ENCODE data around the gene HIBADH. TPM values are rescaled to one million over a fixed set of nuclear protein-coding genes. Genes with fewer than 3 reads are reported as not detected.

The HIBADH gene
- total and polyA plus RNA-seq, 9 of the 15 experiments (the other 6 are each of a cell fraction or from before 2014, with no cell fraction given) = 10.7 to 67.8 (median 36.9) TPM

GRCh38 chr7:27567266-27567665 lies 95.4 kb downstream of the HIBADH start:
- Histone ChIP-seq H3K4me1 (replicated peaks in 1 of 2; ENCODE audit: control insufficient read depth in 2 of 2, insufficient read depth in 2 of 2, low read length in 2 of 2) (no peaks in the 10 kb centered on the region), H4K20me1 (replicated peaks; ENCODE audit: control insufficient read depth, insufficient read depth, low read length) (no peaks in the 10 kb centered on the region), H3K9ac (ENCODE audit: insufficient read depth in 1 of 2, low read depth in 2 of 2, low read length in 2 of 2) (no peak overlapping the region), H3K27ac (ENCODE audit: extremely low read depth, low read depth, low read length) (no peak overlapping the region), H3K4me3 (no peak overlapping the region), H2AFZ (ENCODE audit: low read depth, low read length) (no peak overlapping the region), H3K9me3 (replicated peaks; ENCODE audit: control insufficient read depth, insufficient read depth, low read depth, low read length) (peaks cover 2% of the 10 kb centered on the region; the same call in 1 of the 2 replicates), H3K36me3 (ENCODE audit: control insufficient read depth, insufficient read depth, low read length) (no peaks in the 10 kb centered on the region), H3K4me2 (ENCODE audit: insufficient read depth, low read length) (no peak overlapping the region), H3K9me1 (ENCODE audit: control insufficient read depth, insufficient read depth, low read length) (no peaks in the 10 kb centered on the region), H3K27me3 (ENCODE audit: control insufficient read depth in 2 of 2, insufficient read depth in 2 of 2, low read length in 2 of 2) (no peaks in the 10 kb centered on the region), H3K79me2 (ENCODE audit: control insufficient read depth, insufficient read depth, low read length) (no peaks in the 10 kb centered on the region)
- ChIA-PET CTCF (ENCODE audit: low intra/inter-chr PET ratio) (no interaction called here), POLR2A (interaction anchor here (0.6 kb wide), 1 partner anchor 131 kb away, joined by 3 read pairs; no protein-coding TSS in a partner anchor)
- in situ Hi-C loops (cut with MboI) = no loop called here
- BruUV-seq (replicated peaks) = no TSS peak
- intact Hi-C loops (cut with micrococcal nuclease) = no loop called here
- ATAC-seq (no peak), FAIRE-seq (no peak), DNase-seq (ENCODE audit: extremely low read depth in 1 of 4, low spot score in 3 of 4) (no peak)
- TF ChIP-seq MCM5 (IDR thresholded peaks at IDR 0.05; ENCODE audit: low read depth) (no peak), ZNF830 (CRISPR knock-in tag; IDR thresholded peaks at IDR 0.05) (no peak), TGIF2 (CRISPR knock-in tag; IDR thresholded peaks at IDR 0.05) (no peak), ZNF354B (CRISPR knock-in tag; IDR thresholded peaks at IDR 0.05) (peak; percentile 67; the same call in 1 of the 2 replicates), HNRNPL (IDR thresholded peaks at IDR 0.05; ENCODE audit: low read depth, low read length) (no peak), POLR2AphosphoS5 (IDR thresholded peaks at IDR 0.05; ENCODE audit: control insufficient read depth, insufficient read depth, low read depth, low read length) (no peak), NELFE (IDR thresholded peaks at IDR 0.05; ENCODE audit: insufficient read depth, insufficient read length) (no peak), LCOR (CRISPR knock-in tag; IDR thresholded peaks at IDR 0.05) (no peak), ZBTB5 (IDR thresholded peaks at IDR 0.05) (no peak), KAT8 (IDR thresholded peaks at IDR 0.05; ENCODE audit: low read depth) (no peak), TFAP4 (CRISPR knock-in tag; IDR thresholded peaks at IDR 0.05; ENCODE audit: borderline replicate concordance) (no peak), ZNF507 (tag; conservative IDR thresholded peaks at IDR 0.05) (peak; percentile 99), RBM25 (IDR thresholded peaks at IDR 0.05; ENCODE audit: low read depth, low read length, severe bottlenecking) (peak; percentile 53), ZNF280A (IDR thresholded peaks at IDR 0.05; ENCODE audit: low read depth, partially characterized antibody) (no peak), SIX5 (IDR thresholded peaks at IDR 0.05; ENCODE audit: borderline replicate concordance in 1 of 2, insufficient read depth in 1 of 2, low read depth in 1 of 2, low read length in 2 of 2) (no peak), ARID1B (IDR thresholded peaks at IDR 0.05) (no peak), TCF15 (CRISPR knock-in tag; IDR thresholded peaks at IDR 0.05) (no peak), ZSCAN29 (IDR thresholded peaks at IDR 0.05) (no peak), SIN3B (IDR thresholded peaks at IDR 0.05; ENCODE audit: low read depth) (no peak)
- WGBS (ENCODE audit: insufficient coverage, low coverage, missing lambda C conversion rate) = 95% methylated on average over 4 of the region's 4 CpGs
